CD14-positive monocyte (primary cell): Measurements from ENCODE around the gene RBM22. TPM values are rescaled to one million over a fixed set of nuclear protein-coding genes. Genes with fewer than 3 reads are reported as not detected.

ENCODE experiments used
- DNase-seq, 3 donors: peaks; one replicate each; pipeline ENCODE4 v3.0.0-alpha.2; 2011 to 2022
- H2AFZ ChIP-seq: 2 replicates; pipeline ENCODE4 v1.6.0; 2012; ENCODE audit warnings: mild to moderate bottlenecking, low read depth, low read length, inconsistent platforms; ENCODE audit not compliant: insufficient read depth, poor library complexity, severe bottlenecking
- H3K27ac ChIP-seq, 2 donors: 1 replicate in 1 of 2; 2 replicates in 1 of 2; pipeline ENCODE4 v1.5.1; 2012 to 2013; ENCODE audit warnings: low read length in 2 of 2, control low read depth in 1 of 2, inconsistent platforms in 1 of 2, low read depth in 1 of 2, mild to moderate bottlenecking in 1 of 2
- H3K27me3 ChIP-seq, 2 donors: one replicate each; pipeline versions ENCODE4 v1.6.0 to v1.6.1; 2011 to 2013; ENCODE audit warnings: low read length in 2 of 2; ENCODE audit not compliant: control insufficient read depth in 2 of 2, insufficient read depth in 2 of 2
- H3K36me3 ChIP-seq, 2 donors: replicated peaks in 1 of 2; 1 replicate in 1 of 2; 2 replicates in 1 of 2; pipeline versions ENCODE4 v1.5.1 to v1.6.1; 2012 to 2013; ENCODE audit warnings: low read length in 2 of 2, control low read depth in 1 of 2, inconsistent platforms in 1 of 2, mild to moderate bottlenecking in 1 of 2; ENCODE audit not compliant: insufficient read depth in 2 of 2, control insufficient read depth in 1 of 2
- H3K4me1 ChIP-seq, 2 donors: 1 replicate in 1 of 2; 2 replicates in 1 of 2; pipeline versions ENCODE4 v1.5.1 to v1.6.1; 2012 to 2013; ENCODE audit warnings: low read length in 2 of 2, control low read depth in 1 of 2, inconsistent platforms in 1 of 2, mild to moderate bottlenecking in 1 of 2, moderate library complexity in 1 of 2; ENCODE audit not compliant: insufficient read depth in 2 of 2, control insufficient read depth in 1 of 2
- H3K4me2 ChIP-seq: replicated peaks from 2 replicates; pipeline ENCODE3; 2012; ENCODE audit warnings: low read length, moderate library complexity, mild to moderate bottlenecking; ENCODE audit not compliant: poor library complexity, severe bottlenecking; ENCODE audit errors: extremely low read depth
- H3K4me3 ChIP-seq, 3 experiments: fragments of 200-600 bp in 1 of 3; sonication (generic) in 1 of 3; replicated peaks in 1 of 3; 1 replicate in 2 of 3; 2 replicates in 1 of 3; pipeline ENCODE4 v1.5.1; 2011 to 2013; ENCODE audit warnings: low read length in 3 of 3, mild to moderate bottlenecking in 3 of 3, control low read depth in 2 of 3, low read depth in 2 of 3, inconsistent platforms in 1 of 3, moderate library complexity in 1 of 3
- H3K79me2 ChIP-seq: 2 replicates; pipeline ENCODE4 v1.6.0; 2012; ENCODE audit warnings: mild to moderate bottlenecking, control low read depth, inconsistent platforms, low read length, moderate library complexity; ENCODE audit not compliant: insufficient read depth
- H3K9ac ChIP-seq: 2 replicates; pipeline ENCODE4 v1.6.0; 2017; ENCODE audit warnings: low read length, mild to moderate bottlenecking; ENCODE audit not compliant: insufficient read depth, poor library complexity, severe bottlenecking
- H3K9me3 ChIP-seq, 2 donors: replicated peaks in 1 of 2; 1 replicate in 1 of 2; 2 replicates in 1 of 2; pipeline versions ENCODE4 v1.5.1 to v1.6.1; 2012 to 2013; ENCODE audit warnings: low read length in 2 of 2, control low read depth in 1 of 2; ENCODE audit not compliant: control insufficient read depth in 1 of 2, insufficient read depth in 1 of 2
- H4K20me1 ChIP-seq: 2 replicates; pipeline ENCODE4 v1.6.0; 2012; ENCODE audit warnings: mild to moderate bottlenecking, low read length, control low read depth, moderate library complexity; ENCODE audit not compliant: insufficient read depth
- H3K27ac Mint-ChIP-seq, 7 donors: one replicate each; pipeline ENCODE4 v1.8.0; 2020; ENCODE audit warnings: mild to moderate bottlenecking in 7 of 7, mixed read lengths in 7 of 7, moderate library complexity in 6 of 7, inconsistent platforms in 2 of 7
- H3K27me3 Mint-ChIP-seq, 3 donors: one replicate each; pipeline ENCODE4 v1.8.0; 2021 to 2022; ENCODE audit warnings: low read depth in 3 of 3, mild to moderate bottlenecking in 3 of 3, mixed read lengths in 3 of 3, moderate library complexity in 3 of 3, inconsistent platforms in 1 of 3
- H3K36me3 Mint-ChIP-seq, 2 donors: one replicate each; pipeline ENCODE4 v1.8.0; 2020; ENCODE audit warnings: mixed read lengths in 2 of 2, inconsistent platforms in 1 of 2, mild to moderate bottlenecking in 1 of 2
- H3K4me1 Mint-ChIP-seq: one replicate; pipeline ENCODE4 v1.8.0; 2020; ENCODE audit warnings: mild to moderate bottlenecking, mixed read lengths
- H3K4me3 Mint-ChIP-seq, 2 donors: one replicate each; pipeline ENCODE4 v1.8.0; 2020; ENCODE audit warnings: mild to moderate bottlenecking in 2 of 2, mixed read lengths in 2 of 2, moderate library complexity in 1 of 2
- H3K9me3 Mint-ChIP-seq, 7 donors: one replicate each; pipeline ENCODE4 v1.8.0; 2020 to 2022; ENCODE audit warnings: mixed read lengths in 7 of 7, mild to moderate bottlenecking in 6 of 7, moderate library complexity in 6 of 7, inconsistent platforms in 2 of 7
- CTCF ChIP-seq: fragments of 200-600 bp; IDR thresholded peaks from one replicate; pipeline ENCODE4 v1.8.0; 2022; ENCODE audit warnings: antibody characterized with exemption, mild to moderate bottlenecking
- WGBS: methylation state at CpG from one replicate; pipeline ENCODE4 v1.1.5; 2013; ENCODE audit warnings: missing lambda C conversion rate; ENCODE audit not compliant: insufficient coverage; 5-methylcytosine and 5-hydroxymethylcytosine counted together
- intact Hi-C, 2 donors: fragments of 100-400 bp; cut with micrococcal nuclease; formaldehyde crosslinking; loops; one replicate each; pipeline versions ENCODE4 v1.15.0 to v1.15.1; 2023
- polyA plus RNA-seq, 3 donors: library from polyadenylated mRNA; depleted of rRNA in 1 of 3; unstranded in 2 of 3; stranded (reverse) in 1 of 3; fragments of 300-500 nt in 2 of 3; fragments of >200 nt in 1 of 3; fragmentation: Illumina TruSeq in 2 of 3; gene quantifications; 1 replicate in 2 of 3; 2 replicates in 1 of 3; pipeline ENCODE4 v1.2.3, GENCODE V29; 2012 to 2021

RBM22 gene
- polyA plus RNA-seq, 3 donors: 37.9 to 68.4 (median 47.4) TPM

DNA sequence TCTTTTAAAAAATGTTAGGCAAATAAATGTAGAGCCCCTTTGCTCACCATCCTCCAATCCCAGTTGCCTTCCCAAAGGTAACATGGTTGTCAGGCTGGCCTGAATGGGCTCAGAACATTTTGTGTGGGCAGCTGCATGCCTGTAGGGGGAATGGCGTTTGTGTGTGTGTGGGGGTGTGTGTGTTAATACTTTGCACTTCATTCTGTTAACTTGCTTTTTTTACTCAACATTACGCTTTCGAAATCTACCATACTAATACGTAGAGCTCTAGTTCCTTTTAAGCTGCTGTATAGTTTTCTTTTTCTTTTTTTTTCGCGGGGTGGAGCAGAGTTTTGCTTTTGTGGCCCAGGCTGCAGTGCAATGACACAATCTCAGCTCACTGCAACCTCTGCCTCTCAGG, 25.8 kb downstream of the RBM22 start:
- no peaks in the 10 kb centered on the region for H3K79me2 ChIP-seq
- peaks cover 44% of the 10 kb centered on the region for H3K4me1 Mint-ChIP-seq
- no peak overlapping the region for H3K4me2 ChIP-seq
- no peak overlapping the region for H2AFZ ChIP-seq
- H4K20me1 ChIP-seq: no peaks in the 10 kb centered on the region
- peaks cover 0 to 3% (median 0%) of the 10 kb centered on the region in 7 donors for H3K9me3 Mint-ChIP-seq
- intact Hi-C loops: no loop called here
- H3K4me3 Mint-ChIP-seq: peak overlapping the region in 1 of 2 donors; percentile 2
- TF ChIP-seq CTCF: no peak
- peaks cover 0 to 4% of the 10 kb centered on the region in 2 donors for H3K36me3 Mint-ChIP-seq
- peaks cover 15 to 20% (median 18%) of the 10 kb centered on the region in 3 donors for H3K27me3 Mint-ChIP-seq
- H3K27ac ChIP-seq: peak overlapping the region in 1 of 2 donors; percentile 7
- H3K36me3 ChIP-seq: no peaks in the 10 kb centered on the region
- no CpG with 5 or more reads among the region's 6 CpGs for WGBS
- H3K9ac ChIP-seq: no peak overlapping the region
- peaks cover 33 to 36% of the 10 kb centered on the region in 2 donors for H3K4me1 ChIP-seq
- peak overlapping the region in 6 of 7 donors; percentile 16 to 83 (median 68) for H3K27ac Mint-ChIP-seq
- H3K27me3 ChIP-seq: peaks cover 7 to 16% of the 10 kb centered on the region in 2 donors
- DNase-seq: no peak
- no peaks in the 10 kb centered on the region for H3K9me3 ChIP-seq
- no peak overlapping the region for H3K4me3 ChIP-seq

DNA sequence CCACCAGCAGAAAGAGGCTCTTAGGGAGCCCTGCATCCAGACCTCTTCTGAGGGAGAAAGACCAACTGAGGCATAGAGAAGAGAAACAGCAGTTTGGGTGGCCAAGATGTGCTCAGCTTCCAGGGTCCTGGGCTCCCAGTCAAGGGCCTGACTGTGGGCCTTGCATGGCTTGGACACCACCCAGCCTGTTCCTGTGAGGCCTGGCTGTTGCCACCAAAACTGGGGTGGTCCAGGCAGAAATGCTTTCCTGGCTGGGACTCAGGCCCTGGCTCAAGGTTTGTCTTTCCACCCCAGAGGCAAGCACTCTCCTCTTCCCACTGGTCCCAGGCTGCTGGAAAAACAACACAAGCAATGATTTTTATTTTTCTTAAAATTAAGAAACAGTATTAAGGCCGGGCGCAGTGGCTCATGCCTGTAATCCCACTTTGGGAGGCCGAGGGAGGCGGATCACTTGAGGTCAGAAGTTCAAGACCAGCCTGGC, 26.5 kb downstream of the RBM22 start:
- Histone ChIP-seq H2AFZ (no peak overlapping the region), H4K20me1 (no peaks in the 10 kb centered on the region), H3K4me2 (no peak overlapping the region), H3K36me3 (no peaks in the 10 kb centered on the region), H3K4me3 (no peak overlapping the region), H3K9me3 (no peaks in the 10 kb centered on the region), H3K9ac (no peak overlapping the region), H3K4me1 (peaks cover 33 to 36% of the 10 kb centered on the region in 2 donors), H3K27ac (no peak overlapping the region), H3K27me3 (peaks cover 7 to 16% of the 10 kb centered on the region in 2 donors), H3K79me2 (no peaks in the 10 kb centered on the region)
- Mint-ChIP-seq H3K9me3 (peaks cover 0 to 3% (median 0%) of the 10 kb centered on the region in 7 donors), H3K4me1 (peaks cover 44% of the 10 kb centered on the region), H3K27ac (no peak overlapping the region), H3K27me3 (peaks cover 15 to 22% (median 19%) of the 10 kb centered on the region in 3 donors), H3K36me3 (peaks cover 0 to 6% of the 10 kb centered on the region in 2 donors), H3K4me3 (no peak overlapping the region)
- no peak for TF ChIP-seq CTCF
- DNase-seq: no peak
- WGBS: no CpG with 5 or more reads among the region's 4 CpGs
- intact Hi-C loops: no loop called here
